ENCODE results near the gene SERPINB12.

Gene SERPINB12

GRCh38 chr18:63551769-63552168 is 9.6 kb downstream of the SERPINB12 start:
- DNase-seq: no peak

DNA sequence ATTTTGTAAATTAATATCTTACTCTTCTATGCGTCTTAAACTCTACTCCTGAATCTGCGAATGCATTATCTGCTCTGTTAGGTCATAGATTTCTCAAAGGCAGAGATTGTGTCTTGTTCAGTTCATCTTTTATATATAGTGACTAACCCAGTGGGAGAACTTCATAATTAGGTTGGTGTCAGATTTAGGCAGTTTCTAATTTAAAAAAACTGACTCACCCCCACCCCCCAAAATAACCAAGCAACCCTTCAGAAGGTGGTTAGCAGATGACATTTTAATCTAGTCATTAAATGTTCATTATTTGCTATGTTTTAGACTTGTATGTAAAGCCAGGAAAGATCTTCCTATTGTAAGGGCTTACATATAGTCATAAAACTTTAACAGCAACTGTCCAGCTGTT is 10.4 kb downstream of the SERPINB12 start:
- DNase-seq: no peak

DNA sequence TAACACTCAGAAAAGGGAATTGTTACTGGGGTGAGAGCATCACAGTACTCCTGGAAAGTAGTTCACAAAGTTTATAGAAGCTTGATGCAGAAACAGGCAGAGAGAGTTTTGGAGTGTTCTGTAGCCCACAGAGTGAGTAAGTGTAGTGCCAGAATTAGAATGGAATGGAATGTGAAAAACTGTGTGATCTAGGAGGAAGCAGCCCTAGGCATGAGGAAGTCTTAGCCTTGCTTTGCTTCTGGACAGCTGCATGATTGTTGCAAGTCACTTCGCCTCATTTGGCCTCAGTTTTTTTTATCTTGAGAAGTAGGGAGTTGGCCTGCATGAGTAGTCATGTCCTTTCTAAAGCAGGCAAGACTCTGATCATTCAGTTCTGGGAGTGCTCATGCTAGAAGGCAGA is 10.9 kb downstream of the SERPINB12 start:
- no peak for DNase-seq

DNA sequence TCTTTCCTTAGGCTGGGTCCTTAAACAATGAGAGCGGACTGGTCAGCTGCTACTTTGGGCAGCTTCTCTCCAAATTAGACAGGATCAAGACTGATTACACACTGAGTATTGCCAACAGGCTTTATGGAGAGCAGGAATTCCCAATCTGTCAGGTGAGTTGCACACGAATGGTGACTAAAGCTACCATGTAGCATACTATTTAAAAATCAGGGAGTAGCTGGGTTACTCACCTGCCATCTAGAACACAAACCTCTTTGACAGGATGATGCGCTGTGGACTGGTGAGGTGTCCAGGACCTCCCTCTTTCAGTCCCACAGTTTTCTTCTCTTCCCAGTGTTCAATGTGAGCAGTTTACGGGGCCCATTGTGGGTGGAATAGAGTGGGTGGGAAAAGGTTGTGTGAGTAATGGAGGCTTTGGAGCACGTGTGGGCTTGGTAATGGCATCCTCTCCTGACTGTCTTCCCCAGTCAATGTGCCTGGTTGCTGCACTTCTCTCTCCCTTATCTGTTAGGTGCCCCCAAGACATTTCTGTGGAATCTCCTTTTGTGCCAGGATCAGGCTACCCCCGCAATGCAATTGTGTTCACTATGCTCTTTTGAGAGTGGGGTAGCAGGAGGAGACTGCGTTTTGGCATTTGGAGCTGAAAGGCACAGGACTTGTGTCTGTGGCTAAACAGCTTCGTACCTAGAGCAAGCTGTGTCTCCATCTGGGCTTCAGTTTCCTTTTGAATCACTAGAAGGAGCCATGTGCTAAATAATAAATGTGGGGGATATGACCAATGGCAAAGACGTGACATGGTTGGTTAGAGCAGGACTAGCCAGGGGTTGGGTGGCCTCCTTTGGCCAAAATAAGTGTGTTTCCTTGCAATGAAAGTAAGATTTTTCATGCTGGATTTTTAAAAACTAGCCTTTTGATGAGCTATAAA is 17.7 kb downstream of the SERPINB12 start:
- DNase-seq: no peak

GRCh38 chr18:63562284-63562683 is 20.1 kb downstream of the SERPINB12 start:
- no peak for DNase-seq

- DNase-seq: no peak
Measured at GRCh38 chr18:63564021-63564420, 21.9 kb downstream of the SERPINB12 start.

GRCh38 chr18:63564561-63564960 is 22.4 kb downstream of the SERPINB12 start:
- DNase-seq: no peak

GRCh38 chr18:63567276-63567675 is 25.1 kb downstream of the SERPINB12 start:
- DNase-seq: no peak

DNA sequence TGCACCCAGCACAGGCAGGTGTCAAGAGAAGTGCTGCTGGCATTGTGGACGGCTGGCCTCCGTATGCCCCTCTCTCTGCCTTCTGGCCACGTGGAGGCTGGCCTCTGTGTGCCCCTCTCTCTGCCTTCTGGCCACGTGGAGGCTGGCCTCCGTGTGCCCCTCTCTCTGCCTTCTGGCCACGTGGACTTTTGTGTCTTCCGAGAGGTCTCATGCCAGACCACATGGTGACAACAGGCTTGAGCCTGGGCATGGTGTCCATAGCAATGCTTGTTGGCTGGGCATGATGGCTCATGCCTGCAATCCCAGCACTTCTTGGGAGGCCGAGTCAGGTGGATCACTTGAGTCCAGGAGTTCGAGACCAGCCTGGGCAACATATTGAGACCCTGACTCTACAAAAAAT is 25.7 kb downstream of the SERPINB12 start:
- no peak for DNase-seq

DNA sequence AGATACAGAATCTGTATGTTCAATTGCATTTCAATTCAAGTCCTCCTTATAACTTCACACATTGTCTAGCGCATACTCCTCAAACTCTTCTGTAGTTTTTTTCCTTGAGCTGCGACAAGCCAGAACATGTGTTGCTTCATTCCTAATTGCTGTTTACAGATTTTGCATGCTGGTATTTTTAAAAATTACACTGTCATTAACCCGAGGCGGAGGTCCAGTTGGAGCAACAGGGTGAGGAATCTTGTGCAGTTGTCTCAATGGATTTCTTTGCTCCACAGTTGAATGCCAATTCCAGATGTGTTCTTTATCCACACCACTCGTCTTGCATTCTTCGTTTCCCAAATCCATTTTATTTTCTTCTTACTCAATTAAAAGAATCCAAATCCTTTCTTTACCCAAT is 28.6 kb downstream of the SERPINB12 start:
- DNase-seq: no peak

DNA sequence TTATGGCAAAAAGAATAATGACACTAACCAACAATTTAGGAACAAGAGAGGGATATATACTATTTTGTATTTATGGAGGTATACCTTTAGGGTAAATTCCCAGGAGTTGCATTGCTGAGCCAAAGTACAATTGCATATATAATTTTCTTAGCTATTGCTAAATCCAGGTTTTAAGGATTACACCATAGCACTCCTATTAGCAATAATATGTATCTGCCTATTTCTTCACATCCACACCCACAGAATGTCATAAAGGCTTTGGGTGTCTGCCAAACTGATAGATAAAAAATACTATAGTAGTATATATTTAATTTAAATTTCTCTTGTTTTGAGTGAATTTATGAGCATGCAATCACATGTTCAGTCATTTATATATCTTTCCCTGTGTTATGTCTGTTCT is 33.5 kb downstream of the SERPINB12 start:
- DNase-seq: no peak

DNA sequence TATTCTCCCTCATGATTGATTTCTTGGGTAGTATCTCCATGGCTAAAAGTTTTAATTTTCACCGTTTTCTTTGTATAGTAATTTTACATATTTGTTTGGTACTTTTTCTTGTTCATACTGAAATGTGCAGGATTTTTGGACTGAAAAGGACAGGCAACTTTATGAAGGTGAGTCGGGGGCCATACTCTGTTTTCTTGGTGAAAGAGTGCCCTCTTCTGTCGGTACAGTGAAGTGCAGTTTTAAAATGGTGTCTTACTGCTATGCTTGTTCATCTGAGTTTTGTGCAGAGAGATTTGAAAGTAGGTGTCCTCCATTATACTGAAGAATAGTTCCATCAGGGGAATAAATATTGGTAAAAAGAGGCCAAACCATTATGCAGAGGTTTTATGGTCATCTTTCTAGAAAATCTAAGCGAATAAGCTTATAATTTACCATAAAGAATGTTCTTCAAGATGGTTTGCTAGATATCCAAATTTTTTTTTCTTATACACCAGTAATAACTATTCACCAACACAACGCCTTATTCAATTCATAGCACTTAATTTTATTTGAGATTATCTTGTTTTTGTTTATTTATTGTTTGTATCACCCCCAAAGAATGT is 36.3 kb downstream of the SERPINB12 start:
- DNase-seq: no peak

DNA sequence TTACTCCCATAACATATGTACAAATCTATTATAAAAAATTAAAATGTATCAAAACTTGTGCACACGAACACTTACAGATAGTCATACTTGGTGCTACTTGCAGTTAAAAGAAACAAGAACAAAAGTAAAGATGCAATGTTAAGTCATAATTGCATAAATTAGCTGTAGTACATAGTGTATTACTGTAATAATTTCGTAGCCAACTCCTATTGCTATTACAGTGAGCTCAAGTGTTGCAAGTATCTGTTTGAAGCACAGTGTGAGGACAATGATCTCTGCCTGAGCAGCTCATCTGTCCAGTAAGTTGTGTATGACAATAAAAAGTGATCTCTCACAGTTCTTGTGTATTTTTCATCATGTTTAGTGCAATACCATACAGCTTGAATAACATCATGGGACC is 37.4 kb downstream of the SERPINB12 start:
- DNase-seq: no peak

- no peak for DNase-seq
Measured at GRCh38 chr18:63585988-63586387, 43.8 kb downstream of the SERPINB12 start.

DNA sequence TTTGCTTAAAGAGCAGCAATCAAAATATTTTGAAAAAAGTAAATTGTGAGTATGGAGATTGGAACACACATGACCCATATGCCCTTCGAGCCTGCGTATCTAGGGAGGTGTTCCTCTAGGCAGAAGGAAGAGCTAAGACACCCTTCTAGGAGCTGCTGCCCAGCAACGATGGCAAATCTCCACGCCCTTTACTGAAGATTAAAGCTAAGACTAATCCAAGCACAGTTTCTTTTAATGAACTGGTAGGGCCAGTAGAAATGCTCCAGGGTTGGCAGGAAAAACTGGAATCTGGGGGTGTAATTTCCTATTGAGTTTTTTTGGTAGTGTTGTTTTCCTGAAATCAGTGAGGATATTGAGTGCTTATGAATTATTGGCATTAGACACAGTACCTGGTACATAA is 44.3 kb downstream of the SERPINB12 start:
- DNase-seq: no peak

DNA sequence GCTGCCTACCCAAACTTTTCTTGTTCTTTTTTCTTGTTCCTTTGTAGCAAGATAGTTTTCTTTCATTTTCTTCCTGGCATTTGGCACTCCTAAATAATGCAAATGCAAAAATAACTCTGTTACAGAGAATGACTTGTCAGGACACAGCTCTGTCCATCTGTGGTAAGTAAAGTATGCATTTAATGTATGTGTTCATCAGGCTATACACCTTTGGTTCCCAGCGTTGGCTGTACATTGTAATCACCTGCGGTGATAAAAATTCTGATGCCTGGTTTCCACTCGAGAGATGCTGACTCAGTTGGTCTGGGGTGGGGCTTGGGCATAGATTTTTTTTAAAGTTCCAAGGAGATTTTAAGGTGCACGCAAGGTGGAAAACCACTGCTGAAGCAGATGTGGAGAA is 44.8 kb downstream of the SERPINB12 start, which contains the start of gene SERPINB13:
Gene SERPINB13 (plus strand): TSS at position 378 of the 400 bp plus-strand sequence. CDS start 1,325 bp downstream, outside the sequence.
- DNase-seq: no peak

DNA sequence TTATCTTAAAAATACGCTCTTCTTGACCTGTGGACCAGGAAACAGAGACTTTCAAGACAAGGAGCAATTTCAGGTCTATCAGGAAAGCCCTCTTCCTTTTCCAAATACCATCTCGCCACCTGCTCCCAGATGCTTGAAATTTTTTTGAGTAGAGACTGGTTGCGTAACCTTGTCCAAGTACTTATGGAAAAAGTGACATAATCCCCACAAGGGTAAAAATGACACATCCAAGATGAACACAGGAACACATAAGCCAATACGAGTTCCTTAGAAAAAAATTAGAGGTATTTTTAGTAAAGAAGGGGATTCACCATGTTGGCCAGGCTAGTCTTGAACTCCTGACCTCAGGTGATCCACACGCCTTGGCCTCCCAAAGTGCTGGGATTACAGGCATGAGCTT is 46.7 kb downstream of the SERPINB12 start:
- DNase-seq: no peak

- DNase-seq: no peak
Measured at GRCh38 chr18:63590373-63590772, 48.2 kb downstream of the SERPINB12 start.

DNA sequence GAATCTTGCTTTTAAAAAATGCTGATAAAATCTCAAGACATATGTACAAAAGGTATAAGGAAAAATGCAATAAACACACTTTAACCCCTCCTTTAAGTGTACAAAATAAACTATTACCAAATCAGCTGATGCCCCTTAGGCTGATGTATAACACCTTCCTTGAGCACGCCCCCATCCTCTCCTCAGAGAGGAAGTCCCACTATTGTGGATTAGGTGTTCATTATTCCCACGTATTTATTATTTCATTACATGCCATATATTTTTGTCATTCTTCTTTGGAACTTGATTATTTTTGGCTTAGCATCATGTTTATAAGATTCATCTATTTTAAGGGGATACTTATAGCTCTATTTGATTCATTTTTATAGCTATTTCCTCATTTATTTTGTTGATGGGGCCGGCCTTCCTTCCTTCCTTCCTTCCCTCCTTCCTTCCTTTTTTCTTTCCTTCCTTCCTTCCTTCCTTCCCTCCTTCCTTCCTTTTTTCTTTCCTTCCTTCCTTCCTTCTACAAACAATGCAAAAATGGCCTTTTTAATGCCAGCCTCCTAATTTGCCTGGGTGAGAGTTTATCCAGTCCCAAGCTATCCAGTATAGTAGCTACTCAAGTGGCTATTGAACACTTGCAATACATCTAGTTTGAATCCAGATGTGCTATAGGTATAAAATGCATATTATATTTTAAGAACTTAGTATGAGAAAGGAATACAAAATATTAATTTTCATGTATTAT is 49.0 kb downstream of the SERPINB12 start:
- DNase-seq: no peak

GRCh38 chr18:63591725-63592124 is 49.6 kb downstream of the SERPINB12 start:
- DNase-seq: no peak

DNA sequence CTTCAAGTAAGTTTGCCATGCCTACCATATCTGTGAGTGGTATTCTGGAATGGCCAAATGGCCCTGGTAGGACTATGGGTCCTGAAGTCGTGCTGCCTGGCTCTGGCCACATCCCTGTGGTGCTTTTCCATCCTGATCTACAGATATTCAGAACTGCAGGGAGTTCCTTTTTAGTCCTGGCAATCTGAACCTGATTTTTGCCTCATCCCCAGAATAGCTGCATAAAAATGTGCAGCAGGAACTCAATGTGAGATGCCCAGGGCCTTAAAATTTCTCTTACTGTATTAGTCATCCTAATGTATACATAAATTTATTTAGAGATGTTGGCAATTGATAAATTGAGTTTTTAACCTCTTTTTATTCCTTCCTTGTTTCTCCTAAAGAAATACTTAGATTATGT is 50.3 kb downstream of the SERPINB12 start:
- no peak for DNase-seq

GRCh38 chr18:63596964-63597363 is 54.8 kb downstream of the SERPINB12 start:
- DNase-seq: no peak

DNA sequence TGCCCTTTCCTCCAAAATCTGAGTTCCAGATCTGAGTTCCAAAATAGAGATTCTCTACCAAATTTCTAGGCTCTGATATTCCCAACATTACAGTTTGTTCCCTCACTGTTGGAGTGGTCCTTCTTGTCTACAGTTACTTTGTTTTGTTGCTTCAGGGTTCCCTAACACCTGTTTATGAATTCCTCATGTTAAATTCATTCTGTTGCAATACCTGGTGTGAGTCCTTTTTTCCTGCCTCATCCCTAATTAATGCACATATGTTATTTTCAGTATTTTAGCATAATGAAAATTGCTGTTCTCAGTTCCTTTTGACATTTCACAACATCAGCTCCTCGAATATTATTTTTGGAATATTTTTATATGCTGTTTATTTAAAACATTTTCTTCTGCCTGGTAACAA is 61.2 kb downstream of the SERPINB12 start:
- DNase-seq: no peak

GRCh38 chr18:63603772-63604171 is 61.6 kb downstream of the SERPINB12 start:
- no peak for DNase-seq

Measured in activated CD4-positive, CD25-positive, alpha-beta regulatory T cell (primary cell).